ENCODE data around the gene SLC4A11. TPM values are rescaled to one million over a fixed set of nuclear protein-coding genes. Genes with fewer than 3 reads are reported as not detected.
A peak's percentile ranks its signal among the peaks of the same experiment; 100 is the strongest.

Gene SLC4A11
- total and polyA plus RNA-seq, 10 of the 15 experiments (the other 5 are each of a cell fraction or from before 2014, with no cell fraction given) = 0.07 to 2.3 (median 1.1) TPM

GRCh38 chr20:3209257-3209945 is 29.6 kb downstream of the SLC4A11 start, which contains the start of gene ITPA (continued):
- TF ChIP-seq, protein P1, sequence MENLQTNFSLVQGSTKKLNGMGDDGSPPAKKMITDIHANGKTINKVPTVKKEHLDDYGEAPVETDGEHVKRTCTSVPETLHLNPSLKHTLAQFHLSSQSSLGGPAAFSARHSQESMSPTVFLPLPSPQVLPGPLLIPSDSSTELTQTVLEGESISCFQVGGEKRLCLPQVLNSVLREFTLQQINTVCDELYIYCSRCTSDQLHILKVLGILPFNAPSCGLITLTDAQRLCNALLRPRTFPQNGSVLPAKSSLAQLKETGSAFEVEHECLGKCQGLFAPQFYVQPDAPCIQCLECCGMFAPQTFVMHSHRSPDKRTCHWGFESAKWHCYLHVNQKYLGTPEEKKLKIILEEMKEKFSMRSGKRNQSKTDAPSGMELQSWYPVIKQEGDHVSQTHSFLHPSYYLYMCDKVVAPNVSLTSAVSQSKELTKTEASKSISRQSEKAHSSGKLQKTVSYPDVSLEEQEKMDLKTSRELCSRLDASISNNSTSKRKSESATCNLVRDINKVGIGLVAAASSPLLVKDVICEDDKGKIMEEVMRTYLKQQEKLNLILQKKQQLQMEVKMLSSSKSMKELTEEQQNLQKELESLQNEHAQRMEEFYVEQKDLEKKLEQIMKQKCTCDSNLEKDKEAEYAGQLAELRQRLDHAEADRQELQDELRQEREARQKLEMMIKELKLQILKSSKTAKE (IDR thresholded peaks at IDR 0.05; ENCODE audit: low read depth, poor library complexity, severe bottlenecking) = no peak
- no peak; the same call in 1 of the 2 replicates for TF ChIP-seq LARP7 (IDR thresholded peaks at IDR 0.05)
- TF ChIP-seq, protein P2, sequence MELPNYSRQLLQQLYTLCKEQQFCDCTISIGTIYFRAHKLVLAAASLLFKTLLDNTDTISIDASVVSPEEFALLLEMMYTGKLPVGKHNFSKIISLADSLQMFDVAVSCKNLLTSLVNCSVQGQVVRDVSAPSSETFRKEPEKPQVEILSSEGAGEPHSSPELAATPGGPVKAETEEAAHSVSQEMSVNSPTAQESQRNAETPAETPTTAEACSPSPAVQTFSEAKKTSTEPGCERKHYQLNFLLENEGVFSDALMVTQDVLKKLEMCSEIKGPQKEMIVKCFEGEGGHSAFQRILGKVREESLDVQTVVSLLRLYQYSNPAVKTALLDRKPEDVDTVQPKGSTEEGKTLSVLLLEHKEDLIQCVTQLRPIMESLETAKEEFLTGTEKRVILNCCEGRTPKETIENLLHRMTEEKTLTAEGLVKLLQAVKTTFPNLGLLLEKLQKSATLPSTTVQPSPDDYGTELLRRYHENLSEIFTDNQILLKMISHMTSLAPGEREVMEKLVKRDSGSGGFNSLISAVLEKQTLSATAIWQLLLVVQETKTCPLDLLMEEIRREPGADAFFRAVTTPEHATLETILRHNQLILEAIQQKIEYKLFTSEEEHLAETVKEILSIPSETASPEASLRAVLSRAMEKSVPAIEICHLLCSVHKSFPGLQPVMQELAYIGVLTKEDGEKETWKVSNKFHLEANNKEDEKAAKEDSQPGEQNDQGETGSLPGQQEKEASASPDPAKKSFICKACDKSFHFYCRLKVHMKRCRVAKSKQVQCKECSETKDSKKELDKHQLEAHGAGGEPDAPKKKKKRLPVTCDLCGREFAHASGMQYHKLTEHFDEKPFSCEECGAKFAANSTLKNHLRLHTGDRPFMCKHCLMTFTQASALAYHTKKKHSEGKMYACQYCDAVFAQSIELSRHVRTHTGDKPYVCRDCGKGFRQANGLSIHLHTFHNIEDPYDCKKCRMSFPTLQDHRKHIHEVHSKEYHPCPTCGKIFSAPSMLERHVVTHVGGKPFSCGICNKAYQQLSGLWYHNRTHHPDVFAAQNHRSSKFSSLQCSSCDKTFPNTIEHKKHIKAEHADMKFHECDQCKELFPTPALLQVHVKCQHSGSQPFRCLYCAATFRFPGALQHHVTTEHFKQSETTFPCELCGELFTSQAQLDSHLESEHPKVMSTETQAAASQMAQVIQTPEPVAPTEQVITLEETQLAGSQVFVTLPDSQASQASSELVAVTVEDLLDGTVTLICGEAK (IDR thresholded peaks at IDR 0.05; ENCODE audit: borderline replicate concordance) = peak; percentile 93
- no peak for TF ChIP-seq CBX5 (IDR thresholded peaks at IDR 0.05; ENCODE audit: low read depth)
- no peak for TF ChIP-seq SREBF2 (IDR thresholded peaks at IDR 0.05; ENCODE audit: low read length)
- no peak for TF ChIP-seq JUNB (IDR thresholded peaks at IDR 0.05)
- no peak for TF ChIP-seq YBX1 (IDR thresholded peaks at IDR 0.05)
- peak; percentile 85 for TF ChIP-seq YY1 (IDR thresholded peaks at IDR 0.05; ENCODE audit: low read depth, low read length)
- TF ChIP-seq ZNF217 (IDR thresholded peaks at IDR 0.05) = no peak
- TF ChIP-seq ASH2L (IDR thresholded peaks at IDR 0.05; ENCODE audit: borderline replicate concordance, low read depth) = no peak
- TF ChIP-seq IRF5 (IDR thresholded peaks at IDR 0.05; ENCODE audit: borderline replicate concordance) = no peak
- peak; percentile 68 for TF ChIP-seq RAD51 (IDR thresholded peaks at IDR 0.05)
- TF ChIP-seq EED (IDR thresholded peaks at IDR 0.05; ENCODE audit: low read depth) = peak; percentile 50
- TF ChIP-seq ZBTB11 (CRISPR knock-in tag; IDR thresholded peaks at IDR 0.05) = no peak
- no peak for TF ChIP-seq CEBPB (IDR thresholded peaks at IDR 0.05; ENCODE audit: borderline replicate concordance in 1 of 2, low read depth in 2 of 2, low read length in 2 of 2)
- peak; percentile 92 for TF ChIP-seq GABPA (IDR thresholded peaks at IDR 0.05; ENCODE audit: low read depth)
- TF ChIP-seq HCFC1 (IDR thresholded peaks at IDR 0.05; ENCODE audit: low read length) = peak; percentile 36; the same call in 1 of the 2 replicates
- TF ChIP-seq, protein P3, sequence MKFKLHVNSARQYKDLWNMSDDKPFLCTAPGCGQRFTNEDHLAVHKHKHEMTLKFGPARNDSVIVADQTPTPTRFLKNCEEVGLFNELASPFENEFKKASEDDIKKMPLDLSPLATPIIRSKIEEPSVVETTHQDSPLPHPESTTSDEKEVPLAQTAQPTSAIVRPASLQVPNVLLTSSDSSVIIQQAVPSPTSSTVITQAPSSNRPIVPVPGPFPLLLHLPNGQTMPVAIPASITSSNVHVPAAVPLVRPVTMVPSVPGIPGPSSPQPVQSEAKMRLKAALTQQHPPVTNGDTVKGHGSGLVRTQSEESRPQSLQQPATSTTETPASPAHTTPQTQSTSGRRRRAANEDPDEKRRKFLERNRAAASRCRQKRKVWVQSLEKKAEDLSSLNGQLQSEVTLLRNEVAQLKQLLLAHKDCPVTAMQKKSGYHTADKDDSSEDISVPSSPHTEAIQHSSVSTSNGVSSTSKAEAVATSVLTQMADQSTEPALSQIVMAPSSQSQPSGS (IDR thresholded peaks at IDR 0.05; ENCODE audit: low read length) = no peak

Measured in GM12878 (cell line).